BLaER1 (cell line): ENCODE measurements around the gene MYH15.

Experiments used
- H3K27ac ChIP-seq: shearing (Covaris generic); formaldehyde crosslinking; 2 replicates; pipeline ENCODE4 v1.8.1; 2022
- H3K27me3 ChIP-seq: shearing (Covaris generic); formaldehyde crosslinking; 2 replicates; pipeline ENCODE4 v1.8.1; 2022
- H3K36me3 ChIP-seq: shearing (Covaris generic); formaldehyde crosslinking; 2 replicates; pipeline ENCODE4 v1.8.1; 2022
- H3K4me1 ChIP-seq: shearing (Covaris generic); formaldehyde crosslinking; 2 replicates; pipeline ENCODE4 v1.8.1; 2022
- H3K4me2 ChIP-seq: shearing (Covaris generic); formaldehyde crosslinking; 2 replicates; pipeline ENCODE4 v1.8.1; 2022
- H3K4me3 ChIP-seq: shearing (Covaris generic); formaldehyde crosslinking; 2 replicates; pipeline ENCODE4 v1.8.1; 2022
- H3K9ac ChIP-seq: shearing (Covaris generic); formaldehyde crosslinking; 2 replicates; pipeline ENCODE4 v1.8.1; 2022
- H3K9me3 ChIP-seq: shearing (Covaris generic); formaldehyde crosslinking; 2 replicates; pipeline ENCODE4 v1.8.1; 2022
- H4K20me1 ChIP-seq: shearing (Covaris generic); formaldehyde crosslinking; 2 replicates; pipeline ENCODE4 v1.8.1; 2022
- Cebpa-rat ChIP-seq: shearing (Covaris generic); IDR thresholded peaks from 2 replicates; pipeline ENCODE4 v1.8.1; 2022

The MYH15 gene

DNA sequence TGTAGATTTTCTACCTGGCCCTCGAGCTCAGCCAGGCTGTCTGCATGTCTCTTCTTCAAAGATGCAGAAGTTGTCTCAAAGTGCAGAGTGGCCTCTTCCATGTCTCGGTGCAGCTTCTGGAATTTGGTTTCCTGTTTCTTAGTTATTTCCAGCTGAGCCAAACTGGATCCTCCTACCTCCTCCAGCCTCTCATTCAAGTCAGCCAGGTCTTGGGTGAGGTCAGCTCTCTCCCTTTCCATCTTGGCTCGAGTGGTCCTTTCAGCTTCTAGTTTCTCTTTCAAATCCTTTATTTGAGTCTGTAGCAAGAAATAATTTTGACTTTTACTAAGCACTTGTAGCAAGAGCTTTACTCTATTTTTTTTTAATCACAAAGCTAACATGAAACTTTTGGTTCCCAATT lies 81.8 kb downstream of the MYH15 start:
- 0 out of 2 replicates have a peak, but pooled peaks cover 4% of the 10 kb centered on the region for H3K36me3 ChIP-seq
- no peak for TF ChIP-seq Cebpa-rat
- H3K9ac ChIP-seq: no peak overlapping the region
- no peaks in the 10 kb centered on the region for H4K20me1 ChIP-seq
- no peaks in the 10 kb centered on the region for H3K27me3 ChIP-seq
- no peak overlapping the region for H3K4me3 ChIP-seq
- H3K4me1 ChIP-seq: no peaks in the 10 kb centered on the region
- H3K4me2 ChIP-seq: no peak overlapping the region
- no peak overlapping the region for H3K27ac ChIP-seq
- H3K9me3 ChIP-seq: peaks cover 20% of the 10 kb centered on the region

GRCh38 chr3:108420926-108421325 lies 89.5 kb downstream of the MYH15 start:
- Histone ChIP-seq H3K27me3 (no peaks in the 10 kb centered on the region), H3K4me2 (no peak overlapping the region), H3K9me3 (0 out of 2 replicates have a peak, but pooled peaks cover 4% of the 10 kb centered on the region), H3K9ac (no peak overlapping the region), H3K36me3 (no peaks in the 10 kb centered on the region), H3K4me1 (peaks cover 8% of the 10 kb centered on the region), H3K4me3 (no peak overlapping the region), H4K20me1 (no peaks in the 10 kb centered on the region), H3K27ac (no peak overlapping the region)
- TF ChIP-seq Cebpa-rat: no peak

- no peaks in the 10 kb centered on the region for H3K36me3 ChIP-seq
- TF ChIP-seq Cebpa-rat: no peak
- H3K27me3 ChIP-seq: no peaks in the 10 kb centered on the region
- no peaks in the 10 kb centered on the region for H3K4me1 ChIP-seq
- no peak overlapping the region for H3K27ac ChIP-seq
- no peaks in the 10 kb centered on the region for H3K9me3 ChIP-seq
- H4K20me1 ChIP-seq: no peaks in the 10 kb centered on the region
- H3K9ac ChIP-seq: no peak overlapping the region
- H3K4me2 ChIP-seq: no peak overlapping the region
- no peak overlapping the region for H3K4me3 ChIP-seq
Observed at GRCh38 chr3:108416111-108416869, 94.1 kb downstream of the MYH15 start.

GRCh38 chr3:108415661-108416060 lies 94.7 kb downstream of the MYH15 start:
- H4K20me1 ChIP-seq: no peaks in the 10 kb centered on the region
- H3K9ac ChIP-seq: no peak overlapping the region
- H3K27me3 ChIP-seq: no peaks in the 10 kb centered on the region
- no peaks in the 10 kb centered on the region for H3K4me1 ChIP-seq
- H3K9me3 ChIP-seq: no peaks in the 10 kb centered on the region
- TF ChIP-seq Cebpa-rat: no peak
- H3K4me3 ChIP-seq: no peak overlapping the region
- H3K27ac ChIP-seq: no peak overlapping the region
- H3K4me2 ChIP-seq: no peak overlapping the region
- H3K36me3 ChIP-seq: no peaks in the 10 kb centered on the region

DNA sequence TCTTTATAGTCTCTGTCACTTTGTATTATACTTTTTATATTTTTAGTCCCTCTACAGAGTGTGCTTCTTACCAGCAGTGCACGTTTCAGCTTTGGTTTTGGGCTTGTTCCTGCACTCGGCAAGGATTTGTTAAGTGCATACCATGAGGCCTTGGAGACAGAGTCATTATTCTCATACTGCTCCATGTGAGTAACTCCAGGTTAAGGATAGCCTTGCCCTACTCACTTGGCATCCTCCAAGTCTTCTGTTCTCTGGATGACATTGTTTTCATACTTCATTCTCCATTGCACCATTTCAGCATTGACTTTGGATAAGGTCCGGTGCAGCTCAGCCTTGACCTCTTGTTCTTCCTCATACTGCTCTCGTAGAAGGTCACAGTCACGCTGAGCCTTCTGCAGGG lies 96.4 kb downstream of the MYH15 start:
- Histone ChIP-seq H3K4me3 (no peak overlapping the region), H3K27me3 (no peaks in the 10 kb centered on the region), H3K4me2 (no peak overlapping the region), H4K20me1 (no peaks in the 10 kb centered on the region), H3K4me1 (no peaks in the 10 kb centered on the region), H3K36me3 (no peaks in the 10 kb centered on the region), H3K27ac (no peak overlapping the region), H3K9me3 (no peaks in the 10 kb centered on the region), H3K9ac (no peak overlapping the region)
- TF ChIP-seq Cebpa-rat: no peak

GRCh38 chr3:108412121-108412750 lies 98.2 kb downstream of the MYH15 start:
- H3K9me3 ChIP-seq: no peaks in the 10 kb centered on the region
- TF ChIP-seq Cebpa-rat: no peak
- no peaks in the 10 kb centered on the region for H3K27me3 ChIP-seq
- H3K27ac ChIP-seq: no peak overlapping the region
- H4K20me1 ChIP-seq: no peaks in the 10 kb centered on the region
- H3K4me1 ChIP-seq: peaks cover 7% of the 10 kb centered on the region; the same call in 1 of the 2 replicates
- no peak overlapping the region for H3K4me3 ChIP-seq
- H3K4me2 ChIP-seq: no peak overlapping the region
- H3K36me3 ChIP-seq: no peaks in the 10 kb centered on the region
- H3K9ac ChIP-seq: no peak overlapping the region

GRCh38 chr3:108410531-108410984 lies 99.8 kb downstream of the MYH15 start:
- Histone ChIP-seq H3K27ac (no peak overlapping the region), H3K27me3 (no peaks in the 10 kb centered on the region), H3K36me3 (no peaks in the 10 kb centered on the region), H3K4me3 (no peak overlapping the region), H3K9ac (no peak overlapping the region), H3K4me1 (peaks cover 7% of the 10 kb centered on the region; the same call in 1 of the 2 replicates), H3K4me2 (no peak overlapping the region), H4K20me1 (no peaks in the 10 kb centered on the region), H3K9me3 (no peaks in the 10 kb centered on the region)
- TF ChIP-seq Cebpa-rat: no peak

GRCh38 chr3:108409800-108410178 lies 100.6 kb downstream of the MYH15 start:
- no peak for TF ChIP-seq Cebpa-rat
- H3K9ac ChIP-seq: no peak overlapping the region
- no peak overlapping the region for H3K27ac ChIP-seq
- peaks cover 7% of the 10 kb centered on the region; the same call in 1 of the 2 replicates for H3K4me1 ChIP-seq
- no peaks in the 10 kb centered on the region for H3K27me3 ChIP-seq
- H3K4me3 ChIP-seq: no peak overlapping the region
- H3K36me3 ChIP-seq: no peaks in the 10 kb centered on the region
- H3K4me2 ChIP-seq: no peak overlapping the region
- H4K20me1 ChIP-seq: no peaks in the 10 kb centered on the region
- H3K9me3 ChIP-seq: no peaks in the 10 kb centered on the region

DNA sequence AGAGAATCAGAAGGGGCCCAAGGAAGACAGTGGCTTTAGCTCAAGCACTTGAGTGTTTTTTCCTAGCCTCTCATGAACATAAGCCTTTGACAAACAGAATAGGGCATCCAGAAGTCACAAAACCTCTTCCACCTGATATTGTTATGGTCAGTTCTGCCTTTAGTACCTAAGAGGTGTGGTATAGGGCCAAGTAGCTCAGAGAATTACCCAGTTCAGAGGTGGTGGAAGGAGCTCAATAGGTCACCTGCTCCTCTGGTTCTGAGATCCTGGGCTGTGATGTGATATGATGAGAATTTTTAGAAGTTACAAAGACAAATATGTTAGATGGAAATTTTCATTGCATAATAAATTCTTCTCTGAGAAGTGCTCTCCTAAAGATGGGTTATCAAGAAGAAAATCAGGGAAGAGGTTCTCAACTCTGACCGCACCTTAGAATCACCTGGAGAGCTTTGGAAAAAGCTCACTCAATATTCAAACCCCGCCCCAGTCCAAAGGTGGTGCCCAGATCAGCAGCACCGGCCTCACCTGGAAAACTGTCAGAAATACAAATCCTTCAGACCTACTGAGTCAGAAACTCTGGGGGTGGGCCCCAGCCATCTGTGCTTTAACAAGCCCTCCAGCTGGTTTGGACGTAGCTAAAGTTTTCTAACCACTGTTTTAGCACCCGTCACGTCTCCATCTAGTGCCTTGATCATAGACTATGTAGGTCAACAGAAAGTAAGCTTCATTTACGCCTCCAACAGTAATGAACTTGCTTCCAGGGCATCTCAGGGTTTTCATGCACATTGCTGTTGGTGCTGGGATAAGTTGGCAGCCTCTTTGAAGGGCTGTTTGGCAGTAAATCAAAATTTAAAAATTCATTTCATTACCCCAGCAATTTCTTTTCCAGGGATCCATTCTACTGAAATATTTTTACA lies 101.3 kb downstream of the MYH15 start:
- H3K4me2 ChIP-seq: no peak overlapping the region
- no peak for TF ChIP-seq Cebpa-rat
- H3K27me3 ChIP-seq: no peaks in the 10 kb centered on the region
- no peaks in the 10 kb centered on the region for H3K9me3 ChIP-seq
- H4K20me1 ChIP-seq: no peaks in the 10 kb centered on the region
- H3K9ac ChIP-seq: no peak overlapping the region
- no peak overlapping the region for H3K27ac ChIP-seq
- no peaks in the 10 kb centered on the region for H3K36me3 ChIP-seq
- H3K4me3 ChIP-seq: no peak overlapping the region
- peaks cover 13% of the 10 kb centered on the region for H3K4me1 ChIP-seq
